IMR-90 (cell line): ENCODE results near the gene GNG7. TPM values are rescaled to one million over a fixed set of nuclear protein-coding genes. Genes with fewer than 3 reads are reported as not detected.
"Not testable (repeated sequence)": the region's sequence is repeated elsewhere in the genome, so short reads cannot be mapped to it uniquely, and the experiment has no call there.

Source experiments
- ATAC-seq: fragments of 200-7000 bp; cut with Tn5 transposase; 2 replicates; pipeline ENCODE4 v1.9.1; 2020; ENCODE audit warnings: low read depth, mild to moderate bottlenecking, moderate library complexity
- BruUV-seq: library from RNA; stranded (reverse); fragments of 400-500 nt; replicated peaks from 2 replicates; lab custom pipeline; 2021; lab: Mats Ljungman, UMichigan
- CTCF ChIA-PET: fragments of 300-600 bp; formaldehyde crosslinking; extraction: SDS; loops from one replicate; lab custom pipeline; 2021; ENCODE audit warnings: antibody characterized with exemption; lab: Yijun Ruan, JAX
- POLR2A ChIA-PET: fragments of 300-600 bp; sonication (Branson Sonifier 250); formaldehyde crosslinking; loops from one replicate; lab custom pipeline; 2022; ENCODE audit warnings: antibody characterized with exemption; ENCODE audit not compliant: unreplicated experiment; lab: Charles Lee
- DNase-seq: peaks from one replicate; pipeline ENCODE4 v3.0.0; 2013
- H2AFZ ChIP-seq: replicated peaks from 2 replicates; pipeline ENCODE3; 2013; ENCODE audit warnings: low read length, mild to moderate bottlenecking; ENCODE audit not compliant: poor library complexity
- H2AK5ac ChIP-seq: 2 replicates; pipeline ENCODE4 v1.6.1; 2013; ENCODE audit warnings: low read depth, low read length, inconsistent platforms
- H2AK9ac ChIP-seq: replicated peaks from 2 replicates; pipeline ENCODE3; 2013; ENCODE audit warnings: mild to moderate bottlenecking, low read depth, low read length, moderate library complexity; ENCODE audit not compliant: poor library complexity
- H2BK120ac ChIP-seq: 2 replicates; pipeline ENCODE4 v1.6.1; 2013; ENCODE audit warnings: low read depth, low read length, inconsistent platforms
- H2BK15ac ChIP-seq: 3 replicates; pipeline ENCODE4 v1.6.1; 2013; ENCODE audit warnings: low read depth, low read length, inconsistent platforms
- H2BK20ac ChIP-seq: 2 replicates; pipeline ENCODE4 v1.6.1; 2013; ENCODE audit warnings: low read depth, mild to moderate bottlenecking, inconsistent platforms, low read length, moderate library complexity
- H2BK5ac ChIP-seq: 2 replicates; pipeline ENCODE4 v1.6.1; 2013; ENCODE audit warnings: mild to moderate bottlenecking, low read depth, low read length, inconsistent platforms; ENCODE audit not compliant: poor library complexity, severe bottlenecking
- H3K14ac ChIP-seq: replicated peaks from 2 replicates; pipeline ENCODE4 v1.6.1; 2013; ENCODE audit warnings: low read depth, low read length, inconsistent platforms
- H3K18ac ChIP-seq: 2 replicates; pipeline ENCODE4 v1.6.1; 2013; ENCODE audit warnings: low read depth, low read length, control low read depth
- H3K23ac ChIP-seq: 2 replicates; pipeline ENCODE4 v1.6.1; 2013; ENCODE audit warnings: low read depth, low read length, inconsistent platforms
- H3K27ac ChIP-seq: 2 replicates; pipeline ENCODE4 v1.5.1; 2013; ENCODE audit warnings: mild to moderate bottlenecking, control low read depth, low read length; ENCODE audit not compliant: insufficient read depth
- H3K27me3 ChIP-seq: 2 replicates; pipeline ENCODE4 v1.6.1; 2013; ENCODE audit warnings: low read length; ENCODE audit not compliant: control insufficient read depth, insufficient read depth
- H3K36me3 ChIP-seq: 2 replicates; pipeline ENCODE4 v1.6.1; 2013; ENCODE audit warnings: low read length, mixed read lengths; ENCODE audit not compliant: control insufficient read depth, insufficient read depth
- H3K4ac ChIP-seq: 2 replicates; pipeline ENCODE4 v1.6.1; 2013; ENCODE audit warnings: low read depth, low read length, inconsistent platforms
- H3K4me1 ChIP-seq: 2 replicates; pipeline ENCODE4 v1.6.1; 2013; ENCODE audit warnings: low read length, mixed read lengths; ENCODE audit not compliant: control insufficient read depth, insufficient read depth
- H3K4me2 ChIP-seq: 2 replicates; pipeline ENCODE4 v1.6.1; 2013; ENCODE audit warnings: low read depth, mild to moderate bottlenecking, control low read depth, low read length, moderate library complexity
- H3K4me3 ChIP-seq: 2 replicates; pipeline ENCODE4 v1.5.1; 2013; ENCODE audit warnings: low read depth, mild to moderate bottlenecking, control low read depth, low read length, moderate library complexity; ENCODE audit not compliant: insufficient read depth
- H3K56ac ChIP-seq: 2 replicates; pipeline ENCODE4 v1.6.1; 2013; ENCODE audit warnings: low read length, inconsistent platforms; ENCODE audit not compliant: insufficient read depth; ENCODE audit errors: extremely low read depth
- H3K79me1 ChIP-seq, 2 experiments: 2 replicates each; pipeline ENCODE4 v1.6.1; 2013; ENCODE audit warnings: low read length in 2 of 2, inconsistent platforms in 1 of 2, low read depth in 1 of 2
- H3K9ac ChIP-seq: 2 replicates; pipeline ENCODE4 v1.6.1; 2013; ENCODE audit warnings: low read depth, low read length, control low read depth
- H3K9me1 ChIP-seq: 2 replicates; pipeline ENCODE4 v1.6.1; 2013; ENCODE audit warnings: low read length, inconsistent platforms; ENCODE audit not compliant: insufficient read depth
- H3K9me3 ChIP-seq: 2 replicates; pipeline ENCODE4 v1.6.1; 2013; ENCODE audit warnings: low read length; ENCODE audit not compliant: control insufficient read depth, insufficient read depth
- H4K20me1 ChIP-seq: 2 replicates; pipeline ENCODE4 v1.6.1; 2013; ENCODE audit warnings: low read length, inconsistent platforms; ENCODE audit not compliant: insufficient read depth
- H4K5ac ChIP-seq: 2 replicates; pipeline ENCODE4 v1.6.1; 2013; ENCODE audit warnings: mild to moderate bottlenecking, low read depth, low read length, control low read depth
- H4K8ac ChIP-seq, 2 experiments: 2 replicates each; pipeline ENCODE4 v1.6.1; 2013; ENCODE audit warnings: low read depth in 2 of 2, low read length in 2 of 2, control low read depth in 1 of 2, inconsistent platforms in 1 of 2
- H4K91ac ChIP-seq: 2 replicates; pipeline ENCODE4 v1.6.1; 2013; ENCODE audit warnings: low read depth, low read length, inconsistent platforms; ENCODE audit not compliant: insufficient read depth
- WGBS, 2 experiments: methylation state at CpG; one replicate each; pipeline versions ENCODE4 v1.1.5 to v1.1.7; 2013; ENCODE audit warnings: missing lambda C conversion rate in 2 of 2; ENCODE audit not compliant: insufficient read length in 1 of 2; ENCODE audit errors: extremely low coverage in 2 of 2; 5-methylcytosine and 5-hydroxymethylcytosine counted together
- dilution Hi-C: fragments of 300-500 bp; cut with HindIII; formaldehyde crosslinking; loops from one replicate; pipeline ENCODE4 v1.14.3; 2018; ENCODE audit warnings: low sequenced_read_pairs; ENCODE audit not compliant: unreplicated experiment
- in situ Hi-C: fragments of 300-500 bp; cut with MboI; formaldehyde crosslinking; loops from 3 replicates; pipeline ENCODE4 v1.14.3; 2019; ENCODE audit warnings: low sequenced_read_pairs, inconsistent platforms, mixed read lengths
- intact Hi-C: fragments of 100-400 bp; cut with micrococcal nuclease; formaldehyde crosslinking; loops from 2 replicates; pipeline ENCODE4 v1.10.0; 2022
- polyA plus RNA-seq, 3 experiments: library from polyadenylated mRNA; depleted of rRNA; stranded (reverse); fragments of >200 nt; gene quantifications; 2 replicates each; pipeline ENCODE4 v1.2.3, GENCODE V29; 2012; ENCODE audit warnings: low replicate concordance in 1 of 3
- total RNA-seq: library from RNA; depleted of rRNA; stranded (reverse); fragments of >200 nt; gene quantifications from 2 replicates; pipeline ENCODE4 v1.2.3, GENCODE V29; 2012

GNG7 gene
- total and polyA plus RNA-seq, 2 of the 4 experiments (the other 2 are of a cell fraction) = under 0.01 to 0.21 TPM

DNA sequence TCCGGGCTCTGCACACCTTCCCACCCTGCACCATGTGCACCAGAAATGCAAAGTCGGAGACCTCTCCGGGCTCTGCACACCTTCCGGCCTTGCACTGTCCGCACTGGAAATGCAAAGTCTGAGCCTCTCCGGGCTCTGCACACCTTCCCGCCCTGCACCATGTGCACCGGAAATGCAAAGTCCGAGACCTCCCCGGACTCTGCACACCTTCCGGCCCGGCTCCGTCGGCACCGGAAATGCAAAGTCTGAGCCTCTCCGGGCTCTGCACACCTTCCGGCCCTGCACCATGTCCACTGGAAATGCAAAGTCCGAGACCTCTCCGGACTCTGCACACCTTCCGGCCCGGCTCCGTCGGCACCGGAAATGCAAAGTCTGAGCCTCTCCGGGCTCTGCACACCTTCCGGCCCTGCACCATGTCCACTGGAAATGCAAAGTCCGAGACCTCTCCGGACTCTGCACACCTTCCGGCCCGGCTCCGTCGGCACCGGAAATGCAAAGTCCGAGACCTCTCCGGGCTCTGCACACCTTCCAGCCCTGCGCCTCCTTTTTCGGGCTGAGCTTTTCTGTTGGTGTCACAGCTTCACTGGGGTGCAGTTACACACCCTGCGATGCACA is 59.3 kb downstream of the GNG7 start:
- H3K27me3 ChIP-seq = peaks cover 17% of the 10 kb centered on the region
- CTCF ChIA-PET, H3K9me3 ChIP-seq, H3K4me1 ChIP-seq, H3K4me2 ChIP-seq, H2BK120ac ChIP-seq, ATAC-seq, H4K20me1 ChIP-seq, H3K9me1 ChIP-seq, H4K91ac ChIP-seq, DNase-seq, H2BK15ac ChIP-seq, H2AK9ac ChIP-seq, H3K79me1 ChIP-seq, in situ Hi-C loops, H3K56ac ChIP-seq, H3K14ac ChIP-seq, dilution Hi-C loops, intact Hi-C loops, H3K36me3 ChIP-seq, H2AK5ac ChIP-seq, H2AFZ ChIP-seq, H4K8ac ChIP-seq, H4K5ac ChIP-seq, H3K27ac ChIP-seq, BruUV-seq, H3K4ac ChIP-seq, H3K4me3 ChIP-seq, H3K18ac ChIP-seq, H2BK5ac ChIP-seq, H2BK20ac ChIP-seq, H3K23ac ChIP-seq, H3K9ac ChIP-seq, POLR2A ChIA-PET: not testable (repeated sequence)
- 86% methylated on average over 10 of the region's 38 CpGs; no CpG with 5 or more reads in 1 of the 2 experiments for WGBS, 2 experiments
